NCI-H2107 treated with DMSO at 0.1 percent for 48 hours (cell line): ENCODE results near the gene DSCAM.
"Not testable (repeated sequence)": the region's sequence is repeated elsewhere in the genome, so short reads cannot be mapped to it uniquely, and the experiment has no call there.

Experiments
- DNase-seq: peaks from one replicate; lab custom pipeline; 2025; ENCODE audit not compliant: unreplicated experiment; lab: John Stamatoyannopoulos, UW

Gene DSCAM

DNA sequence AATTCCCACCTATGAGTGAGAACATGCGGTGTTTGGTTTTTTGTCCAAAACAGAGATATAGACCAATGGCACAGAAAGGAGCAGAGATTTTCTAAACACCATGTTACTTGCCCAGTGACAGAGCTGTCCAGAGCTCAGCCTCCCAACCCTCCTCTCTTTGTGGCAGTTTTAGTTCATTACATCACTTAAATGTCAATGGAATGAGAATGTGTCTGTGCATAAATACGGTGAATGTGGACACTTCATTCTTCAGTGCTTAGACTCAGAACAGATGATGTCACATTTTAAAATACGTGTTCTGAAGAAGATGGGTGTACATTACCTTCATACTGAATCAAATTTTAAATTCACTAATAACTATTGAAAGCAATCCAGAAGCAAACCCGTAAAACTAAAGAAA is 374.9 kb downstream of the DSCAM start:
- DNase-seq = no peak

- no peak for DNase-seq
Measured at GRCh38 chr21:40471103-40471502, 375.9 kb downstream of the DSCAM start.

DNA sequence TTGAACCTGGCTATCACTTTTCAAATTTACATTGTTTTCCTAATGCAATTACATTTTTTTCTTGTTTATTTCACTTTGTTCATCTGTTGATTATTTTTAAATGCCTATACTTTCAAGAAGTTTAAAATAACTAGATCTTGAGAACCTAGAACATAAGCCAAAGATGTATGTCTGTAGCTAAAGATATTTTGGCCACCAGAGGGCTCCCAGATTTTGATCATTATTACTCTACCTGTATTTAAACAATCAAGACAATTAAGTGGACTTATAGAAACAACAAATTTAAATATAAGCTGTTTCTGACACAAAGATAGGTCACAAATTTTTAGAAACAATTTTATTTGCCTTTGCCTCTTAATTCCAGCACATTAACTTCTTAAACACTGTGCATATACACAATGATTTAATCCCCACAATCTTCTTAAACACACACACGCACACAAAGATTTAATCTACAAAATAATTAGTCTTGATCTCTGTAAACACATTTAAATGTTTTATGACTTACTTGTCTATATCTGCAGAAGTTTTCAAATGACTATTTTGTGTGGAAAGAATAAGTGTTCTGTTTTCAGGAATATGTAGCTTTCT is 380.0 kb downstream of the DSCAM start:
- DNase-seq = no peak

DNA sequence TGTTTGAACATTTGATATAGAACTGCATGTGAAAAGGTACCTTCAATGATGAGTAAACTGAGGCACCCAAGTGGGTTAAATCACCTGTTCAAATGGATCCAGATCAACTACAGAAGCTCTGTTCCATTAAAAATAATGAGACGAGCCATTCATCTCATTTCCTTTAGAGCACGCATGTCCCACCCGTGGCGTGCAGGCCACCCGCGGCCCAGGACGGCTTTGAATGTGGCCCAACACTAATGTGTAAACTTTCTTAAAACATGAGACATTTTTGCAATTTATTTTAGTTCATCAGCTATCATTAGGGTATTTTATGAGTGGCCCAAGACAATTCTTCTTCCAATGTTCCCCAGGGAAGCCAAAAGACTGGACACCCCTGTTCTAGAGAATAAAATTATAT is 381.6 kb downstream of the DSCAM start:
- DNase-seq = no peak

DNA sequence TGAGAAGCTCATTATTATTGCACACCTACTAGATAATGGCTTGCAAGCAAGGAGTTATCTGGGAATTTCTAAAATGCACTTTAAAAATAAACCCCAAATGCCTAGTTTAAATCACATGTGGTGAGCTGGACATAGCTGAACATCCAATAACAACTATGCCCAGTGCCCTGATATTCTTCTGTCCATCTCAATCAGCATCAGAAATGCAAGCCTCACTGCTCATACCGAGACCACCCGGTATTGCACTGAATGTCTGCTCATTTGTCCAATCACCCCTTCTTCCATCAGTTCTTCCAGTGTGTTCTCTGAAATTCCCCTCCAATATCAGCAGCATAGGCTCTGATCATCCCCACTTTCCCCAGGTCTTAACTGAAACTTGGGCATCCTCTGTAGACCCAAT is 383.8 kb downstream of the DSCAM start:
- DNase-seq = no peak

DNA sequence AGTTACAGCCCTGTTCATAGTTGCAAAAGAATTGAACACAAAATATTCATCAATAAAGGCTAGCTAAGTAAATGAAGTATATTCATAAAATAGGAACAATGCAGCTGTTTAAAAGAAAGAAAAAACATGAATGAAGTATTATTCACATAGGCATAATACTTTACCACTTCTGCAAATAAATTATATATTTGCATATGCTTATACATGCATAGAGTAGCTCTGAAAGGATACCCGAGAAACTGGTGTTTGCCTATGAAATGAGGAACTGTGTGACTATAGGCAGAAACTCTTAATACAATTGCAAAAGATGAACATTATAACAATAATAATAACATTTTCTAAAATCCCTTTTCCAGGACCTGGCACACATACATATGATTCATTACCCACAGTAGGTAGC is 385.9 kb downstream of the DSCAM start:
- no peak for DNase-seq

DNA sequence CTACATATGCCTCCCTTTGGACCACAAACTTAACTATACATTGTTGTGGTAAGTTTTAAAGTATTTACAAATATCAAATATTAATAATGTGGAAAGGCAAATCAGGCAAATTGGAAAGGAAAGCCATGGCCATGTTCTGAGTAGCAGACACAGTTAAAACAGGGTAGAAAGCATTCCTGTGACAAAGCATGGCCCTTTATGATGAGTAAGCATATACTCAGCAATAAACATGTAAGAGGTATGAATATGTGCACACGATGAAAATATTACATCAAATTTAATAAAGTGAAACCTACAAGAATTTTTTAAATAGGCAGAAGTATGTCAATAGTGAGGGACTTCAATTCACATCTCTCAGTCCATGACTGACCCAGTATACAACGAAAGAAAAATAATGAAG is 389.2 kb downstream of the DSCAM start:
- no peak for DNase-seq

GRCh38 chr21:40454057-40454456 is 392.9 kb downstream of the DSCAM start:
- peak; percentile 31 for DNase-seq

DNA sequence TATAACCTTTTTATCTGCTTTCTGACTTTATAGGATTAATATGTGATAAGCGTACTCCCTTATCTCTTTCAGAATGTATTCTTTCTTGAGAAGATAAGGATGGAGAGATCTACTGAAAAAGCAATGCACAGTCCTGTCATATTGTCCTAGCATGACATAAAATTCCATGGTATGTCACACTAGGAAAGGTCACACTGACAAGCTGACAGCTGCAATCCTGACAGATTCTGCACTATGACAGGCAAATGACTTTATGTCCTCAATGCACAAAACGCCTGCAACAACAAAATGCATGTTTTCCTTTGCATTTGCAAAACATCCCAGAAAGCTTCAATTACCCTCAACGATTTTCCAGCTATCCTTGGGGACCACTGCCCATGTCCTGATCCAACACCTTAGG is 393.8 kb downstream of the DSCAM start:
- DNase-seq = no peak

DNA sequence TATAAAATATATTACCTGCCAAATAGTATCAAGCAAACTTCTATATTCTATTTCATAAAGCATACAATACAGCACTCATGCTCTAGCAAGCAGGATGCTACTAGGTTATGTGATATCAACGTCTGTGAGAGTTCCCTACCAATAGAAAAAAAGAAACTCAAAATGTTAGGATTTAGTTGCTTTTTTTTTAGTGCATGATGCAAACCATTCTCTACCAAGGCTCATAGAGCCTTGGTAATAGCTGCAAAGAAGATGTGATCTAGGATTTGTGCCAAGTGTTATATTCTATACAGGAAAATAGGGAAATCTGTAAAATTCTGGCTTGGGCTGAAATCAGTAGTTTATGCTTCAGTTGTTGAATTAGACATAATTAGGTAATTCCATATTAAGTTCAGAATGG is 394.4 kb downstream of the DSCAM start:
- no peak for DNase-seq

- DNase-seq = no peak
Measured at GRCh38 chr21:40447016-40447415, 399.9 kb downstream of the DSCAM start.

DNA sequence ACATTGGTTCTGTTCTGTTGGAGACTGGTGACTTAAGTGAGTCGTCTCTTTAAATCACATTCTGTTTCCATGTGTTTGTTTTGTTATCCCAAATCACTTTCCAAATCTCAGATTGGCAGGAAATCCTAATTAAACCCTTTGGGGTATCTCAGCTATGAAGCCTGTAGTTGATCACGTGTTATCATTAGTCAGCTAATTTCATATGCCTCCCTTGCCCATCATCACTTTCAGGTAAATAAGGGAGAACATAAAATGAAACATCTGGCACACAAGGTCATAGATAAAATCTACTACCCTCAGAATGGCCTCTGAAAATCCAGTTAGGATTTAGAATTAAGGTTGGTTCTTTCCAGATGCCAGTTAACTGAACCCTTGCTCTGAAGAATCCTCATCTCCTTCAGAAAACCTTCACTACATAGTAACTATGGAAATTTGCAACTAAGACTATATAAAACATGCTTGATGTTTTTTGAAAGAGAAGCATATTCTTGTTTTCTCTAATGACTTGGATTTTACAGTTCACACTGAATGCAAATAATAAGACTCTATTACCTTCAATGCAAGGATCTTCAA is 401.5 kb downstream of the DSCAM start:
- no peak for DNase-seq

- not testable (repeated sequence) for DNase-seq
Measured at GRCh38 chr21:40439581-40439980, 407.4 kb downstream of the DSCAM start.

GRCh38 chr21:40438616-40439015 is 408.3 kb downstream of the DSCAM start:
- DNase-seq = no peak

DNA sequence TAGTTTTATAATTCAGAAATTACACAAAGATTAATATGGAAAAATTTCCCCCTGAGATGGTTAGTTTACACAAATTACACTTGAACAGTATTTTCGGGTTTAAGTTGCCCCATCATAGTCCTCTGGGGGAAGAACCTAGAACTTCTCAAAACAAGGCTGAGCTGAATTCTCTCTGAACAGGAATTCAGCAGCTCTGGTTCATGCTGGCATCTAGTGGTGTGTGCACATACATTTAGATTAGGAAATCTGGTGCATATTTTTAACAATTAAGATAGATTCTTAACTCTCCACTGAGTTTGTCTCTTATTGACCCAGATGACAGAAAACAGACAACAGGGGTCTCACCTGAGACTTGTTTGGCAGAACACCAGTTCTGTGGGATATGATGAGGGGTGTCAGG is 410.7 kb downstream of the DSCAM start:
- DNase-seq = no peak

DNA sequence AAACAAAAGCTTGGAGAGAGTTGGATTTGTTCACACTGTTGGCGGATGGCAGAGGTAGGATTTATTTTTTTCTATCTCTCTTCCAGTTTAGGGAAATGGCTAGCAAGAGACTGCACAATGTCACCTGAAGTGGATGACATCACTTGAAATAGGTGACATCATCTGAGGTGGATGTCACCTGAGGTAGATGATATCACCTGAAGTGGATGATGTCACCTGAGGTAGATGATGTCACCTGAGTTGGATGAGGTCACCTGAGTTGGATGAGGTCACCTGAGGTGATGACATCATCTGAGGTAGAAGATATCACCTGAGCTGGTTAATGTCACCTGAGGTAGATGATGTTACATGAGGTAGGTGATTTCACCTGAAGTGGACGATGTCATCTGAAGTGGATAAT is 413.4 kb downstream of the DSCAM start:
- no peak for DNase-seq

DNA sequence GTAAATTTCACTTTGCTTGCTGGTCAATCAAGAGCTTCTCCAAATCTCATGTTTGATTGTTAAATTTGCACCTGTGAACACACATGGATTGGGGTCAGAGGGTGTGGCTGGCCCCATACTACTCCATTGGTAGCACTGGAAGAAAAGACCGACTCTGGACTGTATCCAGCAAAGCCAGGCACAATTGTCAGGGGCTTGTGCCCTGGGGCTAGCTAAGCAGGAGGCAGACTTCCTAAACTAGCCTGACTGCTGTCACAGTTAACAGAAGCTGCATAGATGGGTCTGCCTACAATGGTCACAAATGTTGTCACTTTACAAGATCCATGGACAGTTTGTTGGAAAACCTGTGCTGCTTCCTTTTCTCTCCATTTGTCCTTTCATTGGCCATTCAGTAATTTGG is 421.0 kb downstream of the DSCAM start:
- DNase-seq = no peak

DNA sequence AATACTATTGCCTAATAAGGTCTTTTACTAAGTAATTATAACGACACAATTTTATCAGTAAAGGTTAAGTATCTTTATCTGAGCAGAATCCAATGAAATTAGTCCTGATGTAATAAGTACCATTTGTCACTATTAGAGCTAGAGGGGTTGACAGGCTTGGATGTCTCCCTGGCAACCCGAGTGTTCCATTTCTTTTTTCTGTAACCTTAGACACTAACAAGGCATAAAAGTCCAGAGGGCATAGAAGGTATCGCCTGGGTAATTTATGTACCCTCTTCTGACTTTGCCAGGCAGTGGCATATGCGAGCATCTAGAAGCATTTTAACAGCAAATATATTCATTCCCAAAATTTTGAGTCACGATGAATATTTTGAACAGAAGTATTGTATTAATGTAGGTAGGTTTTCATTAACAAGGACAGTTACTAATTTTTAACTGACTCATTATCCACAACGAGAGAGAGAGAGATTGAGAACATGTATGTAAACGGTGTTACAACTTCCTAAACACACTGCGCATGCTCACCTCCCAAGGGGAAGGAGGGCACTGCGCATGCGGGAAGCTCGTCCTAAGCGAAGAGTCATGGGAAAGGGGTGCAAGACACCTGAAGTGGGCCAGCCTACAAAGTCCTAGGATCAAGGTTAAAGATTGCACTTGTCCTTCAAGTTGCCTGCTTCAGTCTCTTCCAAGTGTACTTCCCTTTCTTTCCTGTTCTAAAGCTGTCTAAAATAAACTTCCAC is 423.9 kb downstream of the DSCAM start:
- no peak for DNase-seq

DNA sequence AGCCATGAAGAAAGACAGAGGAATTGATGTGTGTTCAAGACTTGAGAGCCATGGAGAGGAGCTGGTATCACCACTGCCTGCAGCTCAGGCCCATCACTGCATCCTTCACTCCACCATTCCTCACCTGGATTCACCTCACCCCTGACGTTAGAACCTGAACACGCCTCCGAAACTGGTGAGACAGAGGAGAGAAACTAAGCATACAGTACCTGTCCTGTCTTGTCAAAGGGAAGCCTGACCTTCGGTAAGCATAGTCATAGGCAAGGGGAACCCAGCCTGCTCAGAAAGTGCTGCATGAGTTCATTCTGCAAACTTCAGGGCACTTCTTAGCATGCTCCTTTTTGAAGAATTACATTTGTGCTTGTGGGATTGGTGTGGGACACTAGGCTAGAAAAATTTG is 425.8 kb downstream of the DSCAM start:
- no peak for DNase-seq

- no peak for DNase-seq
Measured at GRCh38 chr21:40416572-40416971, 430.4 kb downstream of the DSCAM start.

DNA sequence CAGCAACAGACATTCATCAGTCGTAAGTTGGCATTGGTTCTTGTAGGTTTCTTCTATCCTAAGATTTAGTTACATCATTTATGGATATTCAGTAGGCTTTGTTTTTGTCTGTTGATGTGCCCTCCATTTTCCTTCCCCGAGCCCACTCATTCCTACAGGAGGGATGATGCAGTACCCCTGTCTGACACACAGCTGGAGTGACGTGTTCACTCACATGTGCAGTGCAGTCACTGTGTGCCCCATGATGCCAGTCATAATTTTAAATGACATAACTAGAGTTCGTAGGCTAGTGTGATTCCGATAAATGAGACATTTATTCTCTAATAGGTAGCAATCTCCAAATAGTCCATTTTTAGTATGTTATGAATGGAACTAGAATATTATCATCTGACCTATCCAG is 438.4 kb downstream of the DSCAM start:
- DNase-seq = no peak

DNA sequence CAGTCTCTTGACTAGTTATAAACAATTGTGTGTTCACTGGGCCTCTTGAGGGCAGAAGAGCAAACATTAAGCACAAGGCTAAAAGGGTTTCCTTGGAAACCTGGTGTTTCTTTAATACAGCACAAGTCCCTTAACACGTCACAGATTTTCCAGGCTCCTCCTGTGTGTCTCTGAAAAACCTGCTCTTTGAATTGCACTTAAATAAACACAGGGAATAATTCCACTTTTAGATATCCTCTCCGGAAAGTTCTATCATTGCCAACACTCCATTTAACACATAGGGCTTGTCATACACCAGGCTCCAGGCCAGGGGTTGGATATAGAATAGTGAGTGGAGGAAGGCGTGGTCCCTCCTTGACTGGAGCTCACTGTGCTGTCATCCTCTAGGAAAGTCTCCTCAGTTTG is 442.6 kb downstream of the DSCAM start:
- DNase-seq = peak; percentile 22
